GM12878 (cell line): Measurements from ENCODE around the gene PDZRN4. TPM values are rescaled to one million over a fixed set of nuclear protein-coding genes. Genes with fewer than 3 reads are reported as not detected.

Source experiments
- ATAC-seq: fragments of 200-7000 bp; cut with Tn5 transposase; 3 replicates; pipeline ENCODE4 v1.9.1; 2020; ENCODE audit warnings: mild to moderate bottlenecking, moderate library complexity
- BruUV-seq: library from RNA; stranded (reverse); fragments of 400-500 nt; replicated peaks from 2 replicates; lab custom pipeline; 2021; lab: Mats Ljungman, UMichigan
- CTCF ChIA-PET: fragments of 300-600 bp; sonication (Branson Sonifier 250); formaldehyde crosslinking; extraction: SDS; loops from one replicate; lab custom pipeline; 2021; ENCODE audit warnings: inconsistent platforms; lab: Yijun Ruan, JAX
- POLR2A ChIA-PET: fragments of 350-600 bp; formaldehyde crosslinking; extraction: SDS; loops from one replicate; lab custom pipeline; 2021; ENCODE audit warnings: inconsistent platforms; lab: Charles Lee
- RAD21 ChIA-PET: fragments of 300-600 bp; sonication (Branson Sonifier 250); formaldehyde crosslinking; loops from one replicate; lab custom pipeline; 2023; ENCODE audit warnings: antibody characterized with exemption; ENCODE audit not compliant: unreplicated experiment; lab: Charles Lee
- SMC1A ChIA-PET: fragments of 300-600 bp; sonication (Branson Sonifier 250); formaldehyde crosslinking; loops from one replicate; lab custom pipeline; 2023; ENCODE audit not compliant: unreplicated experiment, uncharacterized antibody; lab: Charles Lee
- DNase-seq: peaks from one replicate; pipeline ENCODE4 v3.0.0-alpha.2; 2011; ENCODE audit warnings: low read depth, low spot score
- FAIRE-seq: peaks from 3 replicates; lab custom pipeline; 2011; peaks lifted over from hg19 to GRCh38; lab: Jason Lieb, UNC
- H2AFZ ChIP-seq: 2 replicates; pipeline ENCODE4 v1.6.0; 2011; ENCODE audit warnings: low read depth, low read length, control low read depth; ENCODE audit not compliant: control insufficient read depth
- H3K27ac ChIP-seq: 2 replicates; pipeline ENCODE4 v1.5.1; 2011; ENCODE audit warnings: control low read depth; ENCODE audit not compliant: control insufficient read depth, insufficient read depth
- H3K27me3 ChIP-seq, 2 experiments: replicated peaks in 1 of 2; 2 replicates each; pipeline versions ENCODE4 v1.6.0 to v1.6.1; 2011; ENCODE audit warnings: low read length in 1 of 2; ENCODE audit not compliant: control insufficient read depth in 2 of 2, insufficient read depth in 2 of 2
- H3K36me3 ChIP-seq, 2 experiments: 2 replicates each; pipeline ENCODE4 v1.5.1; 2011; ENCODE audit warnings: low read length in 1 of 2; ENCODE audit not compliant: control insufficient read depth in 2 of 2, insufficient read depth in 2 of 2
- H3K4me1 ChIP-seq: 2 replicates; pipeline ENCODE4 v1.6.1; 2011; ENCODE audit warnings: mild to moderate bottlenecking, low read length, moderate library complexity, mixed read lengths; ENCODE audit not compliant: control insufficient read depth, insufficient read depth
- H3K4me2 ChIP-seq: 2 replicates; pipeline ENCODE4 v1.6.0; 2011; ENCODE audit warnings: control low read depth; ENCODE audit not compliant: control insufficient read depth, insufficient read depth
- H3K4me3 ChIP-seq: fragments of 200-600 bp; sonication (generic); 2 replicates; pipeline ENCODE4 v1.5.1; 2016
- H3K79me2 ChIP-seq: 2 replicates; pipeline ENCODE4 v1.6.0; 2011; ENCODE audit warnings: low read length; ENCODE audit not compliant: control insufficient read depth, insufficient read depth
- H3K9ac ChIP-seq: 2 replicates; pipeline ENCODE4 v1.8.0; 2011; ENCODE audit warnings: low read length, control low read depth, mixed read lengths; ENCODE audit not compliant: control insufficient read depth, insufficient read depth
- H3K9me3 ChIP-seq: replicated peaks from 3 replicates; pipeline ENCODE4 v1.5.1; 2011; ENCODE audit warnings: mild to moderate bottlenecking, low read length; ENCODE audit not compliant: control insufficient read depth, insufficient read depth
- H4K20me1 ChIP-seq: 2 replicates; pipeline ENCODE4 v1.6.0; 2011; ENCODE audit not compliant: control insufficient read depth, insufficient read depth
- EGR1 ChIP-seq, 2 experiments: IDR thresholded peaks; 1 replicate in 1 of 2; 2 replicates in 1 of 2; pipeline ENCODE4 v1.6.1; 2011 to 2012; ENCODE audit warnings: low read depth in 2 of 2, low read length in 2 of 2, borderline replicate concordance in 1 of 2, mild to moderate bottlenecking in 1 of 2, moderate library complexity in 1 of 2
- NBN ChIP-seq: fragments of 450-650 bp; IDR thresholded peaks from 2 replicates; pipeline ENCODE4 v1.6.1; 2016
- NFIC ChIP-seq: IDR thresholded peaks from 2 replicates; pipeline ENCODE4 v1.6.1; 2012; ENCODE audit warnings: low read depth, mild to moderate bottlenecking, inconsistent platforms, low read length, moderate library complexity
- RFX5 ChIP-seq: IDR thresholded peaks from 2 replicates; pipeline ENCODE4 v1.6.1; 2011; ENCODE audit warnings: low read depth, low read length, improper control_type of control experiment
- SMAD5 ChIP-seq: IDR thresholded peaks from 2 replicates; pipeline ENCODE4 v1.6.1; 2016; ENCODE audit warnings: antibody characterized with exemption, low read depth
- STAT3 ChIP-seq: IDR thresholded peaks from 2 replicates; pipeline ENCODE4 v1.6.1; 2011; ENCODE audit warnings: low read depth, low read length, improper control_type of control experiment
- ZBTB4 ChIP-seq: fragments of 450-650 bp; formaldehyde crosslinking; IDR thresholded peaks from 2 replicates; pipeline ENCODE4 v1.4.0; 2022; ENCODE audit warnings: mild to moderate bottlenecking, moderate library complexity
- ZNF592 ChIP-seq: fragments of 450-650 bp; IDR thresholded peaks from 2 replicates; pipeline ENCODE4 v1.6.1; 2017; ENCODE audit warnings: mild to moderate bottlenecking, moderate library complexity
- WGBS: methylation state at CpG from one replicate; pipeline ENCODE4 v1.1.6; 2016; ENCODE audit warnings: low lambda C conversion rate; ENCODE audit not compliant: insufficient replicate concordance, insufficient coverage; ENCODE audit errors: missing lambda C conversion rate; 5-methylcytosine and 5-hydroxymethylcytosine counted together
- in situ Hi-C: fragments of 300-500 bp; cut with MboI; formaldehyde crosslinking; loops from 9 replicates; pipeline ENCODE4 v1.14.3; 2018; ENCODE audit warnings: mixed read lengths
- intact Hi-C: fragments of 100-400 bp; cut with micrococcal nuclease; formaldehyde crosslinking; loops from one replicate; pipeline ENCODE4 v1.14.2; 2022; ENCODE audit not compliant: unreplicated experiment
- polyA plus RNA-seq, 11 experiments: library from polyadenylated mRNA; depleted of rRNA in 4 of 11; unstranded in 6 of 11; stranded (reverse) in 5 of 11; fragments of >200 nt; fragmentation: Nextera tagmentation in 4 of 11; fragmentation: Illumina TruSeq in 1 of 11; extraction: Ambion mirVana in 4 of 11; extraction: Trizol in 1 of 11; gene quantifications; 1 replicate in 1 of 11; 2 replicates in 10 of 11; pipeline versions ENCODE4 v1.2.1 to v1.2.3, GENCODE V29; 2011 to 2016; ENCODE audit warnings: inconsistent platforms in 2 of 11, missing spikeins in 2 of 11, low read depth in 1 of 11
- total RNA-seq, 4 experiments: library from RNA; depleted of rRNA in 3 of 4; stranded (reverse); fragments of >200 nt in 3 of 4; fragmentation: Illumina TruSeq in 1 of 4; extraction: Trizol in 1 of 4; gene quantifications; 2 replicates each; pipeline versions ENCODE4 v1.2.1 to v1.2.3, GENCODE V29; 2013 to 2021
- TF ChIP-seq, protein P1 (sequence below): fragments of 150-350 bp; IDR thresholded peaks from 2 replicates; pipeline ENCODE4 v1.6.1; 2016; ENCODE audit warnings: low read depth, low read length
- TF ChIP-seq, protein P2 (sequence below): fragments of 150-350 bp; IDR thresholded peaks from 2 replicates; pipeline ENCODE4 v1.6.1; 2014; ENCODE audit warnings: mild to moderate bottlenecking, low read depth, low read length

Gene PDZRN4
- total and polyA plus RNA-seq, 10 of the 15 experiments (the other 5 are each of a cell fraction or from before 2014, with no cell fraction given), result 0.03 TPM; not detected in 9

GRCh38 chr12:41254004-41254914 is 66.1 kb downstream of the PDZRN4 start:
- no TSS peak for BruUV-seq
- Histone ChIP-seq H4K20me1 (no peaks in the 10 kb centered on the region), H3K4me2 (no peak overlapping the region), H3K27me3 (no peaks in the 10 kb centered on the region), H3K36me3 (no peaks in the 10 kb centered on the region), H3K27ac (no peak overlapping the region), H3K9me3 (no peaks in the 10 kb centered on the region), H3K79me2 (no peaks in the 10 kb centered on the region), H3K4me1 (no peaks in the 10 kb centered on the region), H3K4me3 (no peak overlapping the region), H3K9ac (no peak overlapping the region), H2AFZ (no peak overlapping the region)
- no peak for DNase-seq
- SMC1A ChIA-PET, result no interaction called here
- ATAC-seq, result no peak
- CTCF ChIA-PET, result no interaction called here
- no peak for FAIRE-seq
- 63% methylated on average over 4 of the region's 4 CpGs for WGBS
- in situ Hi-C loops, result loop anchor here (25.0 kb wide), 1 partner anchor 1108 kb away; no protein-coding TSS in a partner anchor
- RAD21 ChIA-PET, result no interaction called here
- intact Hi-C loops, result no loop called here
- POLR2A ChIA-PET, result no interaction called here
- TF ChIP-seq SMAD5, result no peak
- TF ChIP-seq, protein P1, sequence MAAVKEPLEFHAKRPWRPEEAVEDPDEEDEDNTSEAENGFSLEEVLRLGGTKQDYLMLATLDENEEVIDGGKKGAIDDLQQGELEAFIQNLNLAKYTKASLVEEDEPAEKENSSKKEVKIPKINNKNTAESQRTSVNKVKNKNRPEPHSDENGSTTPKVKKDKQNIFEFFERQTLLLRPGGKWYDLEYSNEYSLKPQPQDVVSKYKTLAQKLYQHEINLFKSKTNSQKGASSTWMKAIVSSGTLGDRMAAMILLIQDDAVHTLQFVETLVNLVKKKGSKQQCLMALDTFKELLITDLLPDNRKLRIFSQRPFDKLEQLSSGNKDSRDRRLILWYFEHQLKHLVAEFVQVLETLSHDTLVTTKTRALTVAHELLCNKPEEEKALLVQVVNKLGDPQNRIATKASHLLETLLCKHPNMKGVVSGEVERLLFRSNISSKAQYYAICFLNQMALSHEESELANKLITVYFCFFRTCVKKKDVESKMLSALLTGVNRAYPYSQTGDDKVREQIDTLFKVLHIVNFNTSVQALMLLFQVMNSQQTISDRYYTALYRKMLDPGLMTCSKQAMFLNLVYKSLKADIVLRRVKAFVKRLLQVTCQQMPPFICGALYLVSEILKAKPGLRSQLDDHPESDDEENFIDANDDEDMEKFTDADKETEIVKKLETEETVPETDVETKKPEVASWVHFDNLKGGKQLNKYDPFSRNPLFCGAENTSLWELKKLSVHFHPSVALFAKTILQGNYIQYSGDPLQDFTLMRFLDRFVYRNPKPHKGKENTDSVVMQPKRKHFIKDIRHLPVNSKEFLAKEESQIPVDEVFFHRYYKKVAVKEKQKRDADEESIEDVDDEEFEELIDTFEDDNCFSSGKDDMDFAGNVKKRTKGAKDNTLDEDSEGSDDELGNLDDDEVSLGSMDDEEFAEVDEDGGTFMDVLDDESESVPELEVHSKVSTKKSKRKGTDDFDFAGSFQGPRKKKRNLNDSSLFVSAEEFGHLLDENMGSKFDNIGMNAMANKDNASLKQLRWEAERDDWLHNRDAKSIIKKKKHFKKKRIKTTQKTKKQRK, result no peak
- TF ChIP-seq NBN, result no peak
- TF ChIP-seq ZNF592, result no peak
- TF ChIP-seq RFX5, result no peak
- TF ChIP-seq, protein P2, sequence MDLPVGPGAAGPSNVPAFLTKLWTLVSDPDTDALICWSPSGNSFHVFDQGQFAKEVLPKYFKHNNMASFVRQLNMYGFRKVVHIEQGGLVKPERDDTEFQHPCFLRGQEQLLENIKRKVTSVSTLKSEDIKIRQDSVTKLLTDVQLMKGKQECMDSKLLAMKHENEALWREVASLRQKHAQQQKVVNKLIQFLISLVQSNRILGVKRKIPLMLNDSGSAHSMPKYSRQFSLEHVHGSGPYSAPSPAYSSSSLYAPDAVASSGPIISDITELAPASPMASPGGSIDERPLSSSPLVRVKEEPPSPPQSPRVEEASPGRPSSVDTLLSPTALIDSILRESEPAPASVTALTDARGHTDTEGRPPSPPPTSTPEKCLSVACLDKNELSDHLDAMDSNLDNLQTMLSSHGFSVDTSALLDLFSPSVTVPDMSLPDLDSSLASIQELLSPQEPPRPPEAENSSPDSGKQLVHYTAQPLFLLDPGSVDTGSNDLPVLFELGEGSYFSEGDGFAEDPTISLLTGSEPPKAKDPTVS, result no peak
- TF ChIP-seq EGR1 (IDR thresholded peaks at IDR 0.05; ENCODE audit: borderline replicate concordance in 1 of 2, low read depth in 2 of 2, low read length in 2 of 2), result no peak
- no peak for TF ChIP-seq ZBTB4 (CRISPR knock-in tag)
- no peak for TF ChIP-seq STAT3
- TF ChIP-seq NFIC, result no peak
